AG04449 (cell line): ENCODE data around the gene OBSCN.

Source experiments
- CTCF ChIA-PET: fragments of 350-600 bp; formaldehyde crosslinking; extraction: SDS; loops from one replicate; lab custom pipeline; 2021; ENCODE audit warnings: antibody characterized with exemption; lab: Yijun Ruan, JAX
- POLR2A ChIA-PET: fragments of 400-600, 350-600 bp; formaldehyde crosslinking; extraction: SDS; loops from one replicate; lab custom pipeline; 2020; ENCODE audit warnings: antibody characterized with exemption, inconsistent platforms; lab: Yijun Ruan, JAX
- DNase-seq: peaks from one replicate; pipeline ENCODE4 v3.0.0-alpha.2; 2010; ENCODE audit warnings: low read depth, low spot score
- H3K4me3 ChIP-seq: 2 replicates; pipeline ENCODE4 v1.5.1; 2011; ENCODE audit warnings: low read depth, mild to moderate bottlenecking, control low read depth, low read length
- TF ChIP-seq, protein P1 (sequence below): IDR thresholded peaks from one replicate; pipeline ENCODE4 v1.5.1; 2011; ENCODE audit warnings: mild to moderate bottlenecking, moderate library complexity, low read length, control low read depth, inconsistent platforms; ENCODE audit not compliant: insufficient read depth; ENCODE audit errors: missing control alignments

Gene OBSCN

DNA sequence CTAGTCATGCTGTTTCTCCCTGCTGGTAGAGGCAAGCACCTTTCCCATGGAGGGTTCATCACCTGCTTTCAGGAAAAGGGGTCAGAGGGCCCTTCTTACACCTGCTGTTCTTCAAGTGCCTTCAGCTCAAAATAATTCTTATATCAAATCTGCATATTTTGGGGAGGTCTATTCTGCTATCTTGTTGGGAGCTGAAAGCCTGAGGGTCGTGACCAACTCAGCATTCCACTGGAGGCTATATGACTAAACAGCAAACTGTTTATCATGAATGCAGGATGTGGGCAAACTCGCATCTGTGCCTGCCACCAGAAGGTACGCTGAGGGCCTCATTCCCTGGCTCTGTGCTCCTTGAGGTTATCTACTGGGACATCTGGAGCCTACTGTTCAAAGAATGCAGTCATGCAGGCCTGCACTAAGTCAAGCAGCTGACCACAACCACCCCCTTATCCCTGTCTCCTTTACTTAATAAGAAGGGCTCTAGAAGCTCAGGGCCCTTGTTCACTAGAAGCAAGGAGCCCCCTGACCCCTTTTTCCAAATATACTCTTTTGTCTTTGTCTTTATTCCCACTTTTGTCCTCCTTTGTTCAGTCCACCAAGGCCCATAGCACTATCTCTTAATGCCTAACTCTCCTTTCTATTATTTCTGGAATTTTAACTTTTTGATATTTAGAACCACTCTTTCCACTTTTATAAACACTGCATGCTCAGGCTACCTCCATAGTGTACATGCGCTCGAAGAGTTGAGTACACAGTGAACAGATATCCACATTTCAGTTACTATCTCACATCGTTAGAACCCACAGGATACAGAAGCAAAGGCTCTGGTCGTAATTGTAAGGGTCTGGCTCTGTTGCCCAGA, 213.4 kb downstream of the OBSCN start:
- TF ChIP-seq, protein P1, sequence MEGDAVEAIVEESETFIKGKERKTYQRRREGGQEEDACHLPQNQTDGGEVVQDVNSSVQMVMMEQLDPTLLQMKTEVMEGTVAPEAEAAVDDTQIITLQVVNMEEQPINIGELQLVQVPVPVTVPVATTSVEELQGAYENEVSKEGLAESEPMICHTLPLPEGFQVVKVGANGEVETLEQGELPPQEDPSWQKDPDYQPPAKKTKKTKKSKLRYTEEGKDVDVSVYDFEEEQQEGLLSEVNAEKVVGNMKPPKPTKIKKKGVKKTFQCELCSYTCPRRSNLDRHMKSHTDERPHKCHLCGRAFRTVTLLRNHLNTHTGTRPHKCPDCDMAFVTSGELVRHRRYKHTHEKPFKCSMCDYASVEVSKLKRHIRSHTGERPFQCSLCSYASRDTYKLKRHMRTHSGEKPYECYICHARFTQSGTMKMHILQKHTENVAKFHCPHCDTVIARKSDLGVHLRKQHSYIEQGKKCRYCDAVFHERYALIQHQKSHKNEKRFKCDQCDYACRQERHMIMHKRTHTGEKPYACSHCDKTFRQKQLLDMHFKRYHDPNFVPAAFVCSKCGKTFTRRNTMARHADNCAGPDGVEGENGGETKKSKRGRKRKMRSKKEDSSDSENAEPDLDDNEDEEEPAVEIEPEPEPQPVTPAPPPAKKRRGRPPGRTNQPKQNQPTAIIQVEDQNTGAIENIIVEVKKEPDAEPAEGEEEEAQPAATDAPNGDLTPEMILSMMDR = no peak
- ChIA-PET POLR2A (no interaction called here), CTCF (interaction anchor here (1.0 to 1.6 kb wide), 2 partner anchors 80 to 204 kb away, joined by 3 to 5 read pairs; no protein-coding TSS in a partner anchor)
- DNase-seq = no peak
- no peak overlapping the region for H3K4me3 ChIP-seq

DNA sequence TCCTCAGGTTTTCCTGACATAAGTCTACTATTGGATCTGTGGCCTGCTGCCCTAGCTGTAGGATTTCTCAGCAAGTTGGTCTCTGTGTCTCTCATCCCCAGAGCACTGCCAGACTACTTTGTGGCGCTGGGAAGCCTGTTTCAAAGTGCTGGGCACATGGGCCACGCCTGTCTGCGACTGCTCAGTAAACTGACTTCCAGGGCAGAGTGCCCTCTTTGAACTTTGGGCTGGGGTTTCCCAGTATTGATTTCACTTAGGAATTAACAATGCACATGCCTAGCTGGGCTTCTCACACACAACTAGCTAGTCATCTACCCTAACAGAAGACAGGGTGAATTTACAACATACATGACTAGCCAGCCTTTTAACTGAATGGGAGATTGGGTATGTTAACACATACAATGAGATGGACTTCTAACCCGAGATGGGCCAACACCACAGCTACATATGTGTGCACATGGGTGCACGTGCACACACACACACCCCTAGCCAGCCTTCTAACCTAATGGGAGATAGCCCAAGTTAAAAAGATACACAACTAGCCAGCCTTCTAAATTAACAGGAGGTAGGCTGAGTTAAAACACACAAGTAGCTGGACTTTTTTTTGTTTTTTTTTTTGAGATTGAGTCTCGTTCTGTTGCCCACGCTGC, 215.7 kb downstream of the OBSCN start:
- CTCF ChIA-PET = interaction anchor here (0.7 kb wide), 1 partner anchor 33 kb away, joined by 3 read pairs; no protein-coding TSS in a partner anchor
- no peak overlapping the region for H3K4me3 ChIP-seq
- TF ChIP-seq, protein P1 = no peak
- DNase-seq = no peak
- POLR2A ChIA-PET = no interaction called here

DNA sequence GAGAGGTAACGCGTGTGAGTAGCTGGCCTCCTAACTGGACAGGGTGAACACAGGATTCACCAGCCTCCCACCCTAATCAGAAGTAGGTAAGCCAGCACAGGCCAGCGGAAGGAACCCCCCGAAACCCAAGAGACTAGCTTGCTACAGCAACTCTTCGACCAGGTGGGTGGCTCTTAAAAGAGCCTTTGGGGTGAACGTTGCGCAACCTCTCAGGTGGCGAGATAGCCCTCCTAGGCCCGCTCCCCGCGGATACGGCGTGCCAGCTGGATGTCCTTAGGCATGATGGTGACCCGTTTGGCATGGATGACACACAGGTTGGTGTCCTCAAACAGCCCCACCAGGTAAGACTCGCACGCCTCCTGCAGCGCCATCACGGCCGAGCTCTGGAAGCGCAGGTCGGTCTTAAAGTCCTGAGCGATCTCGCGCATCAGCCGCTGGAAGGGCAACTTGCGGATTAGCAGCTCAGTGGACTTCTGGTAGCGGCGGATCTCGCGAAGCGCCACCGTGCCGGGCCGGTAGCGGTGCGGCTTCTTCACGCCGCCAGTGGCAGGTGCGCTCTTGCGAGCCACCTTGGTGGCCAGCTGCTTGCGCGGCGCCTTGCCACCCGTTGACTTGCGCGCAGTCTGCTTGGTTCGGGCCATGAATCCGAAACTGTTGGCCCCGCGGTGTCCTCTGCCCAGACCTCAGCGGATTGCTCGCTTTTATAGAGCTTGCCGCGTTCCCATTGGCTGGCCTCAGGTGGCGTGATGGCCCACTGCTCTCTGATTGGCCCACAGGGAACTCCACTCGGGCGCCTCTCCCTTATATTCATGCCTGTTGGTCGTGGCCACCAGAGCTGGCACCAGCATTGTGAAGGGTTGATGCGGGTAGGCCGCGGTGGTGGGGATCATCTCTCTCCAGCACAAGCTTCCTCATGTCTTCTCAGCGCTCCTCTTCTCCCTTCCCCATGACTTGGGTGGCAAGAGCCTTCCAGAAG, 217.1 kb downstream of the OBSCN start:
- no peak overlapping the region for H3K4me3 ChIP-seq
- ChIA-PET POLR2A (no interaction called here), CTCF (interaction anchor here (0.9 kb wide), 1 partner anchor 10 kb away, joined by 3 read pairs; no protein-coding TSS in a partner anchor)
- DNase-seq = no peak
- TF ChIP-seq, protein P1 = no peak

DNA sequence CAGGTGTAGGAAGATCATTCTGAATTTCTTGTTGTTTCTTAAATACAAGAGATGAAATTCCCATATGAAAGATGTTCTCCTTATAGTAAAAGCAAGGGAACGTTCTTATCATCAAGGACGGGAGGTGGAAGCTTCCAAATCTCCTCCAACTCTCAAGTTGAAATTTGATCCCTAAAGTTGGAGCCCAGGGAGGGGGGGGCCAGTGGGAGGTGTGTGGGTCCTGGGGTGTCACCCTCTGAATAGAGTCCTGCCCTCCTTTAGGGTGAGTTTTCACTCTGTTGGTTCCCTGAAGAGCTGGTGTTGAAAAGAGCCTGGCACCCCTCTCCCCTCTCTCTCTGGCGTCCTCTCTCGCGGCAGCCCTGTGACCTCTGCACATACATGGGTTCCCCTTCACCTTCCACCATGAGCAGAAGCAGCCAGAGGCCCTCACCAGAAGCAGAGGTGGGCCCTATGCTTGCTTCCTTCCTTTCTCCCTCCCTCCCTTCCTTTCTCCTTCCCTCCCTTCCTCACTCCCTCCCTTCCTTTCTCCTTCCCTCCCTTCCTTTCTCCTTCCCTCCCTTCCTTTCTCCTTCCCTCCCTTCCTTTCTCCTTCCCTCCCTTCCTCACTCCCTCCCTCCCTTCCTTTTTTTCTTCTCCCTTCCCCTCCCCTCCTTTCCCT, 218.8 kb downstream of the OBSCN start:
- no peak for DNase-seq
- TF ChIP-seq, protein P1 = no peak
- CTCF ChIA-PET = interaction anchor here (1.3 kb wide), 1 partner anchor 32 kb away, joined by 3 read pairs; a partner anchor contains a TSS
- POLR2A ChIA-PET = no interaction called here
- H3K4me3 ChIP-seq = no peak overlapping the region

DNA sequence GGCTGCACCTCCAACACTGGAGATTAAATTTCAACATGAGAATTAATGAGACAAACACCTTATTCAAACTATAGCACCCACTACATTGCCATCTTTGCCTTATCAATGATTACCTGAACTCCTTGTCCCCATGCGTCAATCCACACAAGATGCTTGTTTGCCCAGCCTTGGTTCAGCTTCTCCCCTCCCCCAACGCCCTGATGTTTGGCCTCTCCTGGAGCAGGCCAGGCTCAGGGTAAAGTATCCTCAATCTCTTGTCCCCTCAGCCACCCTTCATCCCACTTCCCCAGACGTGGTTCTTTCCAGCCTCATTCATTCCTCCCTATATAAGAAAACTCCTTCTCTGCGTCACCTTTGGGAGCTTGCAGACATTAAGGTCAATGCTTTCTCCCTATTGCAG, 220.6 kb downstream of the OBSCN start:
- H3K4me3 ChIP-seq = no peak overlapping the region
- no peak for DNase-seq
- ChIA-PET CTCF (no interaction called here), POLR2A (no interaction called here)
- TF ChIP-seq, protein P1 = no peak
